GM23338 (cell line): ENCODE results near the gene CALML3. TPM values are rescaled to one million over a fixed set of nuclear protein-coding genes. Genes with fewer than 3 reads are reported as not detected.

Experiments used
- ATAC-seq: fragments of 200-7000 bp; cut with Tn5 transposase; 3 replicates; pipeline ENCODE4 v1.9.1; 2020
- DNase-seq: peaks from one replicate; pipeline ENCODE4 v3.0.0-alpha.2; 2015; ENCODE audit warnings: low spot score
- H2AFZ ChIP-seq: fragments of 200-600 bp; sonication (generic); 2 replicates; pipeline ENCODE4 v1.8.0; 2016; ENCODE audit warnings: antibody characterized with exemption, mild to moderate bottlenecking, moderate library complexity
- H3F3A ChIP-seq: fragments of 200-600 bp; sonication (generic); replicated peaks from 2 replicates; pipeline ENCODE4 v1.8.0; 2017; ENCODE audit warnings: antibody characterized with exemption, mixed run types, low read depth
- H3K27ac ChIP-seq: fragments of 200-600 bp; sonication (generic); 2 replicates; pipeline ENCODE4 v1.6.1; 2016; ENCODE audit warnings: low read depth
- H3K27me3 ChIP-seq: fragments of 200-600 bp; sonication (generic); 2 replicates; pipeline ENCODE4 v1.8.0; 2016; ENCODE audit warnings: mild to moderate bottlenecking, mixed run types, moderate library complexity; ENCODE audit not compliant: insufficient read depth
- H3K36me3 ChIP-seq: fragments of 200-600 bp; sonication (generic); 2 replicates; pipeline ENCODE4 v1.8.0; 2016; ENCODE audit warnings: mild to moderate bottlenecking; ENCODE audit not compliant: insufficient read depth
- H3K4me1 ChIP-seq: fragments of 200-600 bp; sonication (generic); 2 replicates; pipeline ENCODE4 v1.8.0; 2016; ENCODE audit warnings: mild to moderate bottlenecking, moderate library complexity; ENCODE audit not compliant: insufficient read depth
- H3K4me2 ChIP-seq: fragments of 200-600 bp; sonication (generic); 2 replicates; pipeline ENCODE4 v1.7.1; 2017; ENCODE audit warnings: mixed run types
- H3K4me3 ChIP-seq: fragments of 200-600 bp; sonication (generic); 2 replicates; pipeline ENCODE4 v1.6.1; 2016; ENCODE audit warnings: mixed run types
- H3K79me2 ChIP-seq: fragments of 200-600 bp; sonication (generic); replicated peaks from 2 replicates; pipeline ENCODE4 v1.8.0; 2017; ENCODE audit warnings: mild to moderate bottlenecking; ENCODE audit not compliant: insufficient read depth
- H3K9me2 ChIP-seq: fragments of 200-600 bp; sonication (generic); 2 replicates; pipeline ENCODE4 v1.8.0; 2017; ENCODE audit not compliant: insufficient read depth
- H4K20me1 ChIP-seq: fragments of 200-600 bp; sonication (generic); replicated peaks from 2 replicates; pipeline ENCODE4 v1.8.0; 2017; ENCODE audit warnings: mild to moderate bottlenecking; ENCODE audit not compliant: insufficient read depth
- H3K27ac Mint-ChIP-seq: 2 replicates; pipeline ENCODE4 v1.8.0; 2020; ENCODE audit warnings: inconsistent platforms, mild to moderate bottlenecking, moderate library complexity, mixed read lengths
- H3K27me3 Mint-ChIP-seq: 3 replicates; pipeline ENCODE4 v1.8.0; 2022; ENCODE audit warnings: low read depth, mild to moderate bottlenecking, moderate library complexity, mixed read lengths, inconsistent platforms; ENCODE audit not compliant: insufficient read depth, poor library complexity
- H3K36me3 Mint-ChIP-seq: 3 replicates; pipeline ENCODE4 v1.8.0; 2021; ENCODE audit warnings: low read depth, mild to moderate bottlenecking, inconsistent platforms, moderate library complexity, mixed read lengths
- H3K4me1 Mint-ChIP-seq: 3 replicates; pipeline ENCODE4 v1.8.0; 2020; ENCODE audit warnings: mild to moderate bottlenecking, inconsistent platforms, mixed read lengths
- H3K4me3 Mint-ChIP-seq: 3 replicates; pipeline ENCODE4 v1.8.0; 2021; ENCODE audit warnings: moderate library complexity, mild to moderate bottlenecking, inconsistent platforms, mixed read lengths
- H3K9me3 Mint-ChIP-seq: 3 replicates; pipeline ENCODE4 v1.8.0; 2020; ENCODE audit warnings: moderate library complexity, mild to moderate bottlenecking, inconsistent platforms, mixed read lengths
- CTCF ChIP-seq, 2 experiments: fragments of 200-600 bp in 1 of 2; sonication (generic) in 1 of 2; conservative IDR thresholded peaks; 2 replicates each; pipeline versions ENCODE4 v1.5.1 to v1.6.1; 2016 to 2017; ENCODE audit warnings: antibody characterized with exemption in 2 of 2, low read depth in 2 of 2, mild to moderate bottlenecking in 2 of 2, moderate library complexity in 1 of 2
- EZH2 ChIP-seq: fragments of 200-600 bp; sonication (generic); IDR thresholded peaks from one replicate; pipeline ENCODE4 v1.8.0; 2017; ENCODE audit warnings: antibody characterized with exemption, mild to moderate bottlenecking, low read depth; ENCODE audit not compliant: unreplicated experiment
- EZH2phosphoT487 ChIP-seq: fragments of 200-600 bp; sonication (generic); IDR thresholded peaks from one replicate; pipeline ENCODE4 v1.8.1; 2018; ENCODE audit warnings: antibody characterized with exemption; ENCODE audit not compliant: unreplicated experiment
- JUNB ChIP-seq: IDR thresholded peaks from one replicate; pipeline ENCODE4 v1.6.1; 2016; ENCODE audit warnings: antibody characterized with exemption; ENCODE audit not compliant: unreplicated experiment
- POLR2AphosphoS5 ChIP-seq: IDR thresholded peaks from 2 replicates; pipeline ENCODE4 v1.6.1; 2016; ENCODE audit warnings: antibody characterized with exemption, low read depth
- REST ChIP-seq: IDR thresholded peaks from one replicate; pipeline ENCODE4 v1.6.1; 2018; ENCODE audit warnings: antibody characterized with exemption; ENCODE audit not compliant: unreplicated experiment
- STAT1 ChIP-seq: IDR thresholded peaks from one replicate; pipeline ENCODE4 v1.6.1; 2016; ENCODE audit warnings: antibody characterized with exemption; ENCODE audit not compliant: unreplicated experiment
- ZNF114 ChIP-seq: fragments of 250-450 bp; sonication (Bioruptor Pico); IDR thresholded peaks from 2 replicates; pipeline ENCODE4 v1.5.0; 2020; ENCODE audit warnings: mild to moderate bottlenecking, moderate library complexity
- polyA plus RNA-seq: library from polyadenylated mRNA; unstranded; fragments of >200 nt; fragmentation: Nextera tagmentation; extraction: Ambion mirVana; gene quantifications from 2 replicates; pipeline ENCODE4 v1.2.1, GENCODE V29; 2016
- total RNA-seq: library from RNA; depleted of rRNA; stranded (reverse); fragments of >200 nt; shearing (Covaris generic); gene quantifications from 2 replicates; pipeline ENCODE4 v1.2.3, GENCODE V29; 2014
- TF ChIP-seq, protein P1 (sequence below): IDR thresholded peaks from 2 replicates; pipeline ENCODE4 v1.6.1; 2016; ENCODE audit warnings: antibody characterized with exemption

Gene CALML3
- total and polyA plus RNA-seq, 2 experiments from 2014 or later: not detected

DNA sequence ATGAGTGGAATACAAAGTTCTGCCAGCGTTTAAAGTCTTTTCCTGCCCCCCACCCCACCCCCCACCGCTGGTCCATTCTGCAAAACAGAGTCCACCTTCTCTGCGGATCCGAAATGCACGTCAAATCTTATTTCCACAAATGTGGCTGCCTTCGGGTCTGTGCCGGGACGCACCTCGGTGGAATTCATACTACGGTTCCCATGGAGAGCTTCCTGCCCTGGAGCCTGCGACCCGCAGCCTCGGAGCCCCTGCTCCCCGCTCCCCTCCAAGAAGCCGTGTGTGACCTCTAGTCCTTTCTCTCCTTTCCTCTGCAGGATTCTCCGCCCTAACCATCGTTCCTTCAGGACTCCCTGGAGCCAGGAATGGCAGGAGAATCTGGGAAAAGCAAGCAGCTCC, 12.9 kb upstream of the CALML3 start:
- Histone ChIP-seq H3K79me2 (no peaks in the 10 kb centered on the region), H2AFZ (peak overlapping the region; percentile 74; the same call in 1 of the 2 replicates), H3F3A (no peaks in the 10 kb centered on the region), H3K9me2 (peaks cover 8% of the 10 kb centered on the region; the same call in 1 of the 2 replicates), H3K36me3 (no peaks in the 10 kb centered on the region), H3K4me3 (no peak overlapping the region), H3K4me1 (peaks cover 6% of the 10 kb centered on the region; the same call in 1 of the 2 replicates), H3K4me2 (no peak overlapping the region), H3K27ac (no peak overlapping the region), H4K20me1 (no peaks in the 10 kb centered on the region), H3K27me3 (no peaks in the 10 kb centered on the region)
- ATAC-seq (peak; percentile 37), DNase-seq (no peak)
- no peak for TF ChIP-seq EZH2
- no peak for TF ChIP-seq REST
- Mint-ChIP-seq H3K9me3 (no peaks in the 10 kb centered on the region), H3K27ac (no peak overlapping the region), H3K4me1 (peaks cover 11% of the 10 kb centered on the region), H3K27me3 (peaks cover 5% of the 10 kb centered on the region), H3K4me3 (no peak overlapping the region; the same call in 2 of the 3 replicates), H3K36me3 (no peaks in the 10 kb centered on the region)

- Histone ChIP-seq H3K27me3 (no peaks in the 10 kb centered on the region), H3K9me2 (peaks cover 8% of the 10 kb centered on the region; the same call in 1 of the 2 replicates), H3K79me2 (no peaks in the 10 kb centered on the region), H4K20me1 (no peaks in the 10 kb centered on the region), H3F3A (no peaks in the 10 kb centered on the region), H3K4me2 (no peak overlapping the region), H3K4me3 (no peak overlapping the region), H3K36me3 (no peaks in the 10 kb centered on the region), H3K4me1 (peaks cover 6% of the 10 kb centered on the region; the same call in 1 of the 2 replicates), H2AFZ (peak overlapping the region; percentile 74; the same call in 1 of the 2 replicates), H3K27ac (no peak overlapping the region)
- Mint-ChIP-seq H3K27me3 (peaks cover 5% of the 10 kb centered on the region), H3K27ac (no peak overlapping the region), H3K4me1 (peaks cover 11% of the 10 kb centered on the region), H3K4me3 (no peak overlapping the region; the same call in 2 of the 3 replicates), H3K9me3 (no peaks in the 10 kb centered on the region), H3K36me3 (no peaks in the 10 kb centered on the region)
- ATAC-seq (no peak), DNase-seq (no peak)
- TF ChIP-seq ZNF114: no peak
- no peak for TF ChIP-seq CTCF (conservative IDR thresholded peaks at IDR 0.05; ENCODE audit: low read depth in 2 of 2)
- no peak for TF ChIP-seq STAT1
- TF ChIP-seq EZH2: no peak
- no peak for TF ChIP-seq JUNB
- no peak for TF ChIP-seq EZH2phosphoT487
- no peak for TF ChIP-seq REST
- TF ChIP-seq, protein P1, sequence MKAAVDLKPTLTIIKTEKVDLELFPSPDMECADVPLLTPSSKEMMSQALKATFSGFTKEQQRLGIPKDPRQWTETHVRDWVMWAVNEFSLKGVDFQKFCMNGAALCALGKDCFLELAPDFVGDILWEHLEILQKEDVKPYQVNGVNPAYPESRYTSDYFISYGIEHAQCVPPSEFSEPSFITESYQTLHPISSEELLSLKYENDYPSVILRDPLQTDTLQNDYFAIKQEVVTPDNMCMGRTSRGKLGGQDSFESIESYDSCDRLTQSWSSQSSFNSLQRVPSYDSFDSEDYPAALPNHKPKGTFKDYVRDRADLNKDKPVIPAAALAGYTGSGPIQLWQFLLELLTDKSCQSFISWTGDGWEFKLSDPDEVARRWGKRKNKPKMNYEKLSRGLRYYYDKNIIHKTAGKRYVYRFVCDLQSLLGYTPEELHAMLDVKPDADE: no peak
- TF ChIP-seq POLR2AphosphoS5: no peak
Measured at GRCh38 chr10:5512331-5512730, 12.4 kb upstream of the CALML3 start.
